ENCODE results near the gene DBH.
A peak's percentile ranks its signal among the peaks of the same experiment; 100 is the strongest.

DBH gene

GRCh38 chr9:133603135-133603927 is 32.8 kb upstream of the DBH start:
- no peak for DNase-seq (ENCODE audit: low spot score)
- in situ Hi-C loops (cut with MboI; ENCODE audit: low pct_unique_long_range_greater_than_20kb, low sequenced_read_pairs, unreplicated experiment) = no loop called here
- peak; percentile 11 for TF ChIP-seq CTCF (IDR thresholded peaks at IDR 0.05; ENCODE audit: extremely low read depth, insufficient read depth, missing control alignments)

GRCh38 chr9:133604214-133604613 is 31.9 kb upstream of the DBH start:
- TF ChIP-seq CTCF (IDR thresholded peaks at IDR 0.05; ENCODE audit: extremely low read depth, insufficient read depth, missing control alignments) = no peak
- DNase-seq (ENCODE audit: low spot score) = no peak
- in situ Hi-C loops (cut with MboI; ENCODE audit: low pct_unique_long_range_greater_than_20kb, low sequenced_read_pairs, unreplicated experiment) = no loop called here

- no peak for DNase-seq (ENCODE audit: low spot score)
- no peak for TF ChIP-seq CTCF (IDR thresholded peaks at IDR 0.05; ENCODE audit: extremely low read depth, insufficient read depth, missing control alignments)
- in situ Hi-C loops (cut with MboI; ENCODE audit: low pct_unique_long_range_greater_than_20kb, low sequenced_read_pairs, unreplicated experiment) = no loop called here
These were observed 31.3 kb upstream of the DBH start for GRCh38 chr9:133604856-133605255.

GRCh38 chr9:133605446-133605845 is 30.7 kb upstream of the DBH start:
- DNase-seq (ENCODE audit: low spot score) = no peak
- no peak for TF ChIP-seq CTCF (IDR thresholded peaks at IDR 0.05; ENCODE audit: extremely low read depth, insufficient read depth, missing control alignments)
- in situ Hi-C loops (cut with MboI; ENCODE audit: low pct_unique_long_range_greater_than_20kb, low sequenced_read_pairs, unreplicated experiment) = no loop called here

GRCh38 chr9:133605856-133606707 is 30.1 kb upstream of the DBH start:
- in situ Hi-C loops (cut with MboI; ENCODE audit: low pct_unique_long_range_greater_than_20kb, low sequenced_read_pairs, unreplicated experiment) = no loop called here
- no peak for DNase-seq (ENCODE audit: low spot score)
- TF ChIP-seq CTCF (IDR thresholded peaks at IDR 0.05; ENCODE audit: extremely low read depth, insufficient read depth, missing control alignments) = no peak

GRCh38 chr9:133606708-133607025 is 29.5 kb upstream of the DBH start:
- TF ChIP-seq CTCF (IDR thresholded peaks at IDR 0.05; ENCODE audit: extremely low read depth, insufficient read depth, missing control alignments) = no peak
- in situ Hi-C loops (cut with MboI; ENCODE audit: low pct_unique_long_range_greater_than_20kb, low sequenced_read_pairs, unreplicated experiment) = no loop called here
- no peak for DNase-seq (ENCODE audit: low spot score)

Data from GM13977 (cell line).